ENCODE measurements around the gene FOXL2.
"Not testable (repeated sequence)": the region's sequence is repeated elsewhere in the genome, so short reads cannot be mapped to it uniquely, and the experiment has no call there.

The FOXL2 gene

DNA sequence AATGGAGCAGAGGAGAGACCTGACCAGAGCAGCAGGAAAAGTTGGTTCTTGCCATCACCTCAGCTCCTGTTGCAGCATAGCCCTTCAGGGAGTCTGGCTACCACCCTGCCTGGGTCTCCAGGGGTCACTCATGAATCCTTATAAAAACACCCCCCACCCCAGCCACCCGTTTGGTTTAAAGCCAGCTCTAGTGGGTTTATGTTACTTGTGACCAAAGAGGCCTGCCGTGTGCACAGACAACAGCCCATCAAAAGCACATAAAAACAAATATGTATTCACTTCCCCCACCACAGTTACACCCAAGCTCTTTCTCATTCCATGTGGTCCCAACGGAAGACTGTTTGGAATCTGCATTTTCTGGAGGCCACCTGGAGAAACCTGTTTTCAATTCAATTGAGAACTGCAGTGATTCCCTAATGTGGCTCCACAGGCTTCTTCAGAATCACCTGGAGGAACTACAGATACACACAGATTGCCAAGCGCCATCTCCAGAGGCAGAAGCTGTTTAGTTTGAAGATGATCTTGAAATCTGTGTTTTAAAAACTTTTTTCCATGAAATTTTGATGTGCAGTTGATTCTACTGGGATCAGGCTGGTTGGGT lies 13.8 kb downstream of the FOXL2 start:
- no peaks in the 10 kb centered on the region for H3K36me3 Mint-ChIP-seq
- H3K27me3 Mint-ChIP-seq, result peaks cover 74% of the 10 kb centered on the region
- no peaks in the 10 kb centered on the region for H3K9me3 Mint-ChIP-seq
- no peak for DNase-seq
- no peak overlapping the region for H3K4me3 Mint-ChIP-seq
- no peak overlapping the region for H3K27ac Mint-ChIP-seq
- CTCF ChIA-PET, result interaction anchor here (1.6 to 6.7 kb wide), 4 partner anchors 9 to 395 kb away, joined by 5 to 70 read pairs (median 7); no protein-coding TSS in a partner anchor
- H3K4me1 Mint-ChIP-seq, result peaks cover 21% of the 10 kb centered on the region

DNA sequence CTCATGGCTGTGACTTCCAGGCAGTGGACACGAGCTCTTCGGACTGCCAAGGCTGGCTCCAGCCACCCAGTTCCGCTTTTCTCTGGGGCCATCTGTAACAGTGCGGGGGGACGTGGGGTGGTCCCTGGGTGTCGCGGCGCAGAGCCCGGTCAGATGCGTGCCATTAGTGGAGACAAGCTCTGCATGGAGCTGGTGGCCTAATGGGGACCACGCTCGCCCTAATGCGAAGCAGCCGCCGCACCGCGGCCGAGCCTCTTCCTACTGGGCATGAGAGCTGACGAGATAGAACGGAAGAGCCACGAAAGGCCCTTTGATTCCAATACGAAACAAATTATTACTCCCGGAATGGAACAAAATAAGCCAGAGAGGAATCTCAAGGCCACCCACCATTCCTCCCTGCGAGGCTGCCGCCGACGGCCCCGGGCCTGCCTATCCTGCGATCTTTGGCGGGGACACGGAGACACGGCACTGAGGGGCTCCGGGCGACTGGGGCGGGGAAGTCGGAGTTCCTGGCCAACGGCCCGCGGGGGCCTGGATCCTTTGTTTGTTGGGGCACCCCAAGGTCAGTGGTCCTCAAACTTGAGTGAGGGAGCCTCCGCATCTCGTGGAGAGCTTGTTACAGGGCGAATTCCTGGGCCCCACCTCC lies 18.1 kb downstream of the FOXL2 start:
- no peak overlapping the region for H3K27ac Mint-ChIP-seq
- H3K9me3 Mint-ChIP-seq, result no peaks in the 10 kb centered on the region
- H3K36me3 Mint-ChIP-seq, result no peaks in the 10 kb centered on the region
- CTCF ChIA-PET, result no interaction called here
- no peaks in the 10 kb centered on the region for H3K4me1 Mint-ChIP-seq
- no peak for DNase-seq
- no peak overlapping the region for H3K4me3 Mint-ChIP-seq
- peaks cover 53% of the 10 kb centered on the region for H3K27me3 Mint-ChIP-seq

DNA sequence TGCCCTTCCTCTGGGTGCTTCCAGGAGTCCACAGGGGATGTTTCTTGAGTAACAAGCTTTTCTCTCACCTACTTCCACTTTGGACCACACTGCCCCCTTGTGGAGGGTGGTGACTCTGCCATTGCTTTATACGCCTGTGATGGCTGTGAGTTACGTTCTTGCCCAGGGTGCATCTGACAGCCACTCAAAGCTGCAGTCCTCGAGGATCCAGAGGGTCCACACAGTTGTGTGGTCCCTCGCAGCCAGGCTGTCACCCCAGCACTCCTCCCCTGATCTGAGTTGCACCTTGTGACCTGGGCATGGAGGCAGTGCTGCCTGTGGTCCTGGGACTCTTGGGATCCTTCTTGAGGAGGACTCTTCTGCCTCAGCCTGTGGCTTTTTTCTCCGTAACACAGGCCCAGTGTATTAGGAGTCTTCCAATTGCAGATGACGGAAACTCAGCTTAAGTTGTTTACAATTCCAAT lies 23.4 kb downstream of the FOXL2 start:
- Mint-ChIP-seq H3K27ac (no peak overlapping the region), H3K4me3 (no peak overlapping the region), H3K9me3 (no peaks in the 10 kb centered on the region), H3K4me1 (no peaks in the 10 kb centered on the region), H3K27me3 (peaks cover 29% of the 10 kb centered on the region), H3K36me3 (no peaks in the 10 kb centered on the region)
- peak; percentile 89 for DNase-seq
- CTCF ChIA-PET, result interaction anchor here (0.7 to 6.9 kb wide), 41 partner anchors 8 to 742 kb away, joined by 3 to 70 read pairs (median 5); partner anchors contain the start of genes CEP70 and ESYT3

DNA sequence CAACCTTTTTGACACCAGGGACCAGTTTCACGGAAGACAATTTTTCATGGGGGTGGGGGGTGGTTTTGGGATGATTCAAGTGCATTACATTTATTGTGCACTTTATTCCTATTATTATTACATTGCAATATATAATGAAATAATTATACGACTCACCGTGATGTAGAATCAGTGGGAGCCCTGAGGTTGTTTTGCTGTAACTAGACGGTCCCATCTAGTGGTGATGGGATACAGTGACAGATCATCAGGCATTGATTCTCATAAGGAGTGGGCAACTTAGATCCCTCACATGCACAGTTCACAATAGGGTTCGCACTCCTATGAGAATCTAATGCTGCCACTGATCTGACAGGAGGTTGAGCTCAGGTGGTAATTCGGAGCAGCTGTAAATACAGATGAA lies 24.5 kb downstream of the FOXL2 start:
- H3K4me1 Mint-ChIP-seq, H3K36me3 Mint-ChIP-seq, H3K9me3 Mint-ChIP-seq, H3K27ac Mint-ChIP-seq, DNase-seq, H3K4me3 Mint-ChIP-seq: not testable (repeated sequence)
- H3K27me3 Mint-ChIP-seq, result peaks cover 37% of the 10 kb centered on the region
- CTCF ChIA-PET, result interaction anchor here (1.0 to 6.9 kb wide), 20 partner anchors 12 to 741 kb away, joined by 3 to 70 read pairs (median 6); partner anchors contain the start of genes CEP70 and ESYT3

- CTCF ChIA-PET, result interaction anchor here (0.7 to 6.9 kb wide), 10 partner anchors 13 to 504 kb away, joined by 3 to 70 read pairs (median 6); partner anchors contain the start of genes CEP70 and ESYT3
- no peaks in the 10 kb centered on the region for H3K4me1 Mint-ChIP-seq
- H3K4me3 Mint-ChIP-seq, result no peak overlapping the region
- H3K36me3 Mint-ChIP-seq, result no peaks in the 10 kb centered on the region
- H3K9me3 Mint-ChIP-seq, result no peaks in the 10 kb centered on the region
- no peak for DNase-seq
- peaks cover 39% of the 10 kb centered on the region for H3K27me3 Mint-ChIP-seq
- H3K27ac Mint-ChIP-seq, result no peak overlapping the region
These were observed 25.3 kb downstream of the FOXL2 start for GRCh38 chr3:138921316-138922292.

GRCh38 chr3:138919325-138919724 lies 27.6 kb downstream of the FOXL2 start:
- DNase-seq, result no peak
- Mint-ChIP-seq H3K9me3 (no peaks in the 10 kb centered on the region), H3K36me3 (no peaks in the 10 kb centered on the region), H3K27ac (no peak overlapping the region), H3K27me3 (peaks cover 28% of the 10 kb centered on the region), H3K4me1 (peaks cover 7% of the 10 kb centered on the region), H3K4me3 (no peak overlapping the region)
- CTCF ChIA-PET, result interaction anchor here (0.9 to 5.6 kb wide), 7 partner anchors 38 to 502 kb away, joined by 3 to 170 read pairs (median 7); partner anchors contain the start of gene CEP70

GRCh38 chr3:138916824-138917223 lies 30.1 kb downstream of the FOXL2 start:
- DNase-seq, result no peak
- CTCF ChIA-PET, result interaction anchor here (0.6 to 6.6 kb wide), 26 partner anchors 8 to 714 kb away, joined by 3 to 170 read pairs (median 7); partner anchors contain the start of gene CEP70
- H3K4me3 Mint-ChIP-seq, result no peak overlapping the region
- H3K9me3 Mint-ChIP-seq, result no peaks in the 10 kb centered on the region
- H3K27me3 Mint-ChIP-seq, result peaks cover 36% of the 10 kb centered on the region
- H3K36me3 Mint-ChIP-seq, result no peaks in the 10 kb centered on the region
- peaks cover 7% of the 10 kb centered on the region for H3K4me1 Mint-ChIP-seq
- no peak overlapping the region for H3K27ac Mint-ChIP-seq

DNA sequence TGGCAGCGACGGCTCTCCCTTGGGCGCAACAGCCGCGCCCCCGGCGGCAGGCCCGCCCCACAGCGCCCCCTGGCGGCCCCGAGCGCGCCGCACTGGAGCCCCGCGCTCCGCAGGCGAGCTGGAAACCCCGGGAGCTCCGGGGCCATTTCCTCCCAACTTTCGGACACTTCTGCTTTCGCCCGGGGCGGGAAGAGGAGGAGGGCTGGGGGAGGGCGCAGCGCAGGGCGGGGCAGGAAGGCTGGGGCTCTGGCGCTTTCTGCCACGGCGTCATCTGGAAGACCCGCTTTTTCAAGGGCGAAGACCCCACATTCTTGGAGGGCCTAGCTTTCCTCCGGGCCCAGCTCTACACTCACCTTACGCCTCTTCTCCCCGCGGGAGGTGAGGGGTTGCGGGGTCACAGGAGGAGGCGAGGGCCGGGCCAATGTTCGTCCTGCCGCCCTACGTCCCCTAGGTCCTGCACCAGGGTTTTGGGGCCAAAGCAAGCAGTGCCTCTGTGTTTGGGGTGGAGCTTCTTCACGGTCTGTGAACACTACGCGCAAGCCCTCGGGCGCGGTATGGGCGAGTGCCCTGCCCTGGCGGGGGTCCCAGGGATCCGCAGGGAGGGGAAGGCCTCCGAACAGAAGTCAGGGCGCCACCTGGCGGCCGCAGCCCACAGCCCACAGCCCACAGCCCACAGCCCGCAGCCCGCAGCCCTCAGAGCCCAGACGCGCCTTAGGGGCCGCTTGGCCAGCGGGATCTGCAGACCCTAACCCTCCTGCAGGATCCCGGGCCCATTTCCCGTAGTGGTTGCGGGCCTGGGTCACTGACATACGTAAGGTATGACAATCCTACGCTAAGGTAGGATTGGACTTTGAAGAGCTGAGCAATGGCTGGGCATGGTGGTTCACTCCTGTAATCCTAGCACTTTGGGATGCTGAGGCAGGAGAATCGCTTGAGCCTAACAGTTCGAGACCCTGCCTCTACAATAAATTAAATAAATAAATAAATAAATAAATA lies 31.1 kb downstream of the FOXL2 start:
- Mint-ChIP-seq H3K4me3 (peak overlapping the region; percentile 80), H3K27ac (peak overlapping the region; percentile 76), H3K9me3 (no peaks in the 10 kb centered on the region), H3K27me3 (peaks cover 36% of the 10 kb centered on the region), H3K36me3 (no peaks in the 10 kb centered on the region), H3K4me1 (peaks cover 7% of the 10 kb centered on the region)
- CTCF ChIA-PET, result interaction anchor here (0.6 to 6.6 kb wide), 67 partner anchors 9 to 849 kb away, joined by 3 to 170 read pairs (median 4); partner anchors contain the start of genes CEP70, ESYT3 and PIK3CB
- DNase-seq, result peak; percentile 85

GRCh38 chr3:138914870-138915502 lies 32.0 kb downstream of the FOXL2 start:
- Mint-ChIP-seq H3K36me3 (no peaks in the 10 kb centered on the region), H3K27ac (no peak overlapping the region), H3K27me3 (peaks cover 36% of the 10 kb centered on the region), H3K9me3 (no peaks in the 10 kb centered on the region), H3K4me3 (peak overlapping the region; percentile 80), H3K4me1 (peaks cover 7% of the 10 kb centered on the region)
- CTCF ChIA-PET, result interaction anchor here (0.7 to 6.6 kb wide), 48 partner anchors 9 to 848 kb away, joined by 3 to 170 read pairs (median 6); partner anchors contain the start of genes CEP70, ESYT3 and PIK3CB
- DNase-seq, result no peak

DNA sequence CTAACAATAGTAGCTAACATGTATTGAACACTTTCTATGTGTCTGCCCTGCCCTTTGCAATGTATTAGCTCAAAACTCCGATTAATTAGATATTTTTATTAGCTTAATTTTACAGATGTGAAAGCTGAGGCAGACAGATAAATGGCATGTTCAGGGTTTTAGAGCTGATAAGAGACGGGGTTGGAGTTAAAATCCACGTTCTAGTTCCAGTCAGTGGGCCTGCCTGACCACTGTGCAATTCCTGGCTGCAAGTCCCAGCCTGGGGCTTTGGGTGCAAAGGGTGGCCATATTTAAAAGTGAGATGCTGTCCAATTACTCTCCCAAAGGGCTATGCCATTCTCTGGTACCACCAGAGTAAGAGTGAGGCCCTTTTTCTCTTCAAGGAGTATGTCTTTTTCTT lies 33.2 kb downstream of the FOXL2 start:
- H3K9me3 Mint-ChIP-seq, result no peaks in the 10 kb centered on the region
- CTCF ChIA-PET, result interaction anchor here (0.6 to 6.6 kb wide), 6 partner anchors 10 to 837 kb away, joined by 3 to 112 read pairs (median 4); partner anchors contain the start of gene CEP70
- peaks cover 7% of the 10 kb centered on the region for H3K4me1 Mint-ChIP-seq
- H3K4me3 Mint-ChIP-seq, result no peak overlapping the region
- H3K27me3 Mint-ChIP-seq, result peaks cover 37% of the 10 kb centered on the region
- no peak overlapping the region for H3K27ac Mint-ChIP-seq
- no peak for DNase-seq
- H3K36me3 Mint-ChIP-seq, result no peaks in the 10 kb centered on the region

GRCh38 chr3:138912237-138912636 lies 34.7 kb downstream of the FOXL2 start:
- CTCF ChIA-PET, result interaction anchor here (0.8 to 6.6 kb wide), 9 partner anchors 12 to 319 kb away, joined by 3 to 112 read pairs (median 5); partner anchors contain the start of gene CEP70
- H3K4me1 Mint-ChIP-seq, result peaks cover 7% of the 10 kb centered on the region

GRCh38 chr3:138911621-138912020 lies 35.3 kb downstream of the FOXL2 start:
- H3K4me3 Mint-ChIP-seq, result no peak overlapping the region
- no peaks in the 10 kb centered on the region for H3K9me3 Mint-ChIP-seq
- H3K27me3 Mint-ChIP-seq, result peaks cover 25% of the 10 kb centered on the region
- H3K4me1 Mint-ChIP-seq, result peaks cover 7% of the 10 kb centered on the region
- CTCF ChIA-PET, result interaction anchor here (1.2 to 6.6 kb wide), 7 partner anchors 12 to 319 kb away, joined by 3 to 112 read pairs (median 5); partner anchors contain the start of gene CEP70
- no peak for DNase-seq
- H3K36me3 Mint-ChIP-seq, result no peaks in the 10 kb centered on the region
- no peak overlapping the region for H3K27ac Mint-ChIP-seq

More at GRCh38 chr3:138912237-138912636, 34.7 kb downstream of the FOXL2 start:
- H3K36me3 Mint-ChIP-seq, result no peaks in the 10 kb centered on the region
- H3K9me3 Mint-ChIP-seq, result no peaks in the 10 kb centered on the region
- DNase-seq, result no peak
- no peak overlapping the region for H3K27ac Mint-ChIP-seq
- H3K27me3 Mint-ChIP-seq, result peaks cover 25% of the 10 kb centered on the region
- H3K4me3 Mint-ChIP-seq, result no peak overlapping the region

Data from activated naive CD4-positive, alpha-beta T cell treated with anti-CD3 and anti-CD28 coated beads, Interleukin-2, amount 10 ng/mL, durations not matched to agents 7 days and 5 days (primary cell).